OCI-LY1 (cell line): ENCODE measurements around the gene IL1RAP.

Source experiments
- EZH2 ChIP-seq: fragments of 200-600 bp; sonication (generic), shearing (Covaris generic); IDR thresholded peaks from 2 replicates; pipeline ENCODE4 v1.8.0; 2017; ENCODE audit warnings: borderline replicate concordance, mixed run types, mild to moderate bottlenecking, antibody characterized with exemption, low read length, moderate library complexity, mixed read lengths
- TF ChIP-seq, protein P1 (sequence below): fragments of 200-600 bp; sonication (generic), shearing (Covaris generic); IDR thresholded peaks from 2 replicates; pipeline ENCODE4 v1.5.1; 2017; ENCODE audit warnings: mild to moderate bottlenecking, antibody characterized with exemption, low read length, moderate library complexity, mixed read lengths

DNA sequence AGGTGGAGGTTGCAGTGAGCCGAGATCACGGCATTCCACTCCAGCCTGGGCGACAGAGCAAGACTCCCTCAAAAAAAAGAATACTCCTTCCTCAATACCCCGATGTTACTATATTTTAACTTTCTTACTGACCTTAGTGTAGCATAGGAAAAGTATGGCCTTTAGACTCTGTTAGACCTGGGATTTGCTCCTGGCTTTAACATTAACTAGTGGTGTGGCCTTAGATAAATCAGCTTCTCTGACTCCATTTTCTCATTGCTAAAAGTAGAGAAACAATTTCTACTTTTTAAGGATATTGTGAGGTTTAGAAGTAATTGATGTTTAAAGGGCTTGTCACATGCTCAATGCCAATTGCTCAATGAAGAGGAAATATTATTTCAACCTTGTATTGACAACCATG lies 7.6 kb upstream of the IL1RAP start:
- TF ChIP-seq, protein P1, sequence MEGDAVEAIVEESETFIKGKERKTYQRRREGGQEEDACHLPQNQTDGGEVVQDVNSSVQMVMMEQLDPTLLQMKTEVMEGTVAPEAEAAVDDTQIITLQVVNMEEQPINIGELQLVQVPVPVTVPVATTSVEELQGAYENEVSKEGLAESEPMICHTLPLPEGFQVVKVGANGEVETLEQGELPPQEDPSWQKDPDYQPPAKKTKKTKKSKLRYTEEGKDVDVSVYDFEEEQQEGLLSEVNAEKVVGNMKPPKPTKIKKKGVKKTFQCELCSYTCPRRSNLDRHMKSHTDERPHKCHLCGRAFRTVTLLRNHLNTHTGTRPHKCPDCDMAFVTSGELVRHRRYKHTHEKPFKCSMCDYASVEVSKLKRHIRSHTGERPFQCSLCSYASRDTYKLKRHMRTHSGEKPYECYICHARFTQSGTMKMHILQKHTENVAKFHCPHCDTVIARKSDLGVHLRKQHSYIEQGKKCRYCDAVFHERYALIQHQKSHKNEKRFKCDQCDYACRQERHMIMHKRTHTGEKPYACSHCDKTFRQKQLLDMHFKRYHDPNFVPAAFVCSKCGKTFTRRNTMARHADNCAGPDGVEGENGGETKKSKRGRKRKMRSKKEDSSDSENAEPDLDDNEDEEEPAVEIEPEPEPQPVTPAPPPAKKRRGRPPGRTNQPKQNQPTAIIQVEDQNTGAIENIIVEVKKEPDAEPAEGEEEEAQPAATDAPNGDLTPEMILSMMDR = no peak
- TF ChIP-seq EZH2 = no peak
